Nephron progenitor cell (in vitro differentiated cells): Measurements from ENCODE around the gene INCENP.

Experiments
- DNase-seq: peaks from one replicate; pipeline ENCODE4 v3.0.0; 2021
- H3K27ac Mint-ChIP-seq: 2 replicates; pipeline ENCODE4 v1.8.0; 2021; ENCODE audit warnings: mild to moderate bottlenecking, moderate library complexity, mixed read lengths
- H3K27me3 Mint-ChIP-seq: 2 replicates; pipeline ENCODE4 v1.8.0; 2021; ENCODE audit warnings: mild to moderate bottlenecking, low read depth, mixed read lengths; ENCODE audit not compliant: poor library complexity
- H3K36me3 Mint-ChIP-seq: 2 replicates; pipeline ENCODE4 v1.8.0; 2021; ENCODE audit warnings: low read depth, mixed read lengths
- H3K4me1 Mint-ChIP-seq: 2 replicates; pipeline ENCODE4 v1.8.0; 2021; ENCODE audit warnings: mixed read lengths
- H3K4me3 Mint-ChIP-seq: 2 replicates; pipeline ENCODE4 v1.8.0; 2021; ENCODE audit warnings: mild to moderate bottlenecking, moderate library complexity, mixed read lengths
- H3K9me3 Mint-ChIP-seq: 2 replicates; pipeline ENCODE4 v1.8.0; 2021; ENCODE audit warnings: mild to moderate bottlenecking, moderate library complexity, mixed read lengths
- CTCF ChIP-seq: fragments of 200-600 bp; sonication (generic); IDR thresholded peaks from 2 replicates; pipeline ENCODE4 v1.5.0; 2021; ENCODE audit warnings: antibody characterized with exemption

Gene INCENP

GRCh38 chr11:62141111-62142042, 17.6 kb downstream of the INCENP start:
- Mint-ChIP-seq H3K27me3 (no peaks in the 10 kb centered on the region), H3K27ac (no peak overlapping the region), H3K4me1 (no peaks in the 10 kb centered on the region), H3K4me3 (no peak overlapping the region), H3K9me3 (no peaks in the 10 kb centered on the region), H3K36me3 (peaks cover 31% of the 10 kb centered on the region)
- no peak for DNase-seq
- TF ChIP-seq CTCF: no peak

- TF ChIP-seq CTCF: no peak
- Mint-ChIP-seq H3K9me3 (no peaks in the 10 kb centered on the region), H3K27me3 (no peaks in the 10 kb centered on the region), H3K36me3 (peaks cover 31% of the 10 kb centered on the region), H3K27ac (no peak overlapping the region), H3K4me1 (no peaks in the 10 kb centered on the region), H3K4me3 (no peak overlapping the region)
- DNase-seq: no peak
Observed at GRCh38 chr11:62142043-62142375, 18.2 kb downstream of the INCENP start.

- Mint-ChIP-seq H3K27ac (peak overlapping the region; percentile 9), H3K9me3 (no peaks in the 10 kb centered on the region), H3K36me3 (peaks cover 40% of the 10 kb centered on the region), H3K4me3 (no peak overlapping the region), H3K4me1 (no peaks in the 10 kb centered on the region), H3K27me3 (no peaks in the 10 kb centered on the region)
- DNase-seq: no peak
- no peak for TF ChIP-seq CTCF
Observed at GRCh38 chr11:62142921-62143320, 19.1 kb downstream of the INCENP start.

- Mint-ChIP-seq H3K4me1 (no peaks in the 10 kb centered on the region), H3K9me3 (no peaks in the 10 kb centered on the region), H3K36me3 (peaks cover 42% of the 10 kb centered on the region), H3K27ac (no peak overlapping the region), H3K27me3 (no peaks in the 10 kb centered on the region), H3K4me3 (no peak overlapping the region)
- no peak for DNase-seq
- no peak for TF ChIP-seq CTCF
Observed at GRCh38 chr11:62143727-62144126, 19.9 kb downstream of the INCENP start.

- H3K9me3 Mint-ChIP-seq: no peaks in the 10 kb centered on the region
- no peaks in the 10 kb centered on the region for H3K27me3 Mint-ChIP-seq
- H3K4me1 Mint-ChIP-seq: no peaks in the 10 kb centered on the region
- no peak overlapping the region for H3K27ac Mint-ChIP-seq
- H3K4me3 Mint-ChIP-seq: no peak overlapping the region
- TF ChIP-seq CTCF: no peak
- H3K36me3 Mint-ChIP-seq: peaks cover 49% of the 10 kb centered on the region
- no peak for DNase-seq
Observed at GRCh38 chr11:62144641-62145255, 20.9 kb downstream of the INCENP start.
